H1 (cell line): ENCODE data around the gene STBD1. TPM values are rescaled to one million over a fixed set of nuclear protein-coding genes. Genes with fewer than 3 reads are reported as not detected.

Source experiments
- ASH2L ChIP-seq: fragments of 200-600, 300-600 bp; sonication (generic); IDR thresholded peaks from one replicate; pipeline ENCODE4 v1.7.1; 2017; ENCODE audit warnings: low read length
- CREB1 ChIP-seq: IDR thresholded peaks from 2 replicates; pipeline ENCODE4 v1.6.1; 2012; ENCODE audit warnings: inconsistent platforms
- HDAC2 ChIP-seq, 2 experiments: fragments of 300-600 bp in 1 of 2; sonication (generic) in 1 of 2; IDR thresholded peaks; 2 replicates each; pipeline ENCODE4 v1.6.1; 2011 to 2012; ENCODE audit warnings: low read depth in 2 of 2, low read length in 2 of 2, mild to moderate bottlenecking in 2 of 2, moderate library complexity in 2 of 2, borderline replicate concordance in 1 of 2, inconsistent platforms in 1 of 2
- KDM4A ChIP-seq: IDR thresholded peaks from one replicate; pipeline ENCODE4 v1.7.1; 2012; ENCODE audit warnings: low read depth, mild to moderate bottlenecking, moderate library complexity, low read length, inconsistent platforms; ENCODE audit not compliant: severe bottlenecking
- PHF8 ChIP-seq: fragments of 200-600 bp; sonication (generic); conservative IDR thresholded peaks from 2 replicates; pipeline ENCODE4 v1.7.1; 2012; ENCODE audit warnings: low read depth, mild to moderate bottlenecking, inconsistent platforms, low read length, moderate library complexity
- POLR2A ChIP-seq, 2 experiments: IDR thresholded peaks; 1 replicate in 1 of 2; 2 replicates in 1 of 2; pipeline ENCODE4 v1.6.1; 2011; ENCODE audit warnings: low read depth in 2 of 2, low read length in 2 of 2, mild to moderate bottlenecking in 2 of 2; ENCODE audit errors: control extremely low read depth in 1 of 2
- SP1 ChIP-seq: IDR thresholded peaks from 2 replicates; pipeline ENCODE4 v1.6.1; 2011; ENCODE audit warnings: low read depth, low read length
- TAF1 ChIP-seq: IDR thresholded peaks from 2 replicates; pipeline ENCODE4 v1.6.1; 2011; ENCODE audit warnings: mild to moderate bottlenecking, low read depth, low read length
- TBP ChIP-seq: IDR thresholded peaks from 2 replicates; pipeline ENCODE4 v1.6.1; 2011; ENCODE audit warnings: low read depth, low read length, improper control_type of control experiment
- polyA plus RNA-seq, 7 experiments: library from polyadenylated mRNA; depleted of rRNA in 3 of 7; stranded (reverse) in 5 of 7; unstranded in 2 of 7; fragments of >200 nt in 5 of 7; fragments of 200-250 nt in 2 of 7; gene quantifications; 1 replicate in 5 of 7; 2 replicates in 1 of 7; 4 replicates in 1 of 7; pipeline versions ENCODE4 v1.2.1 to v1.2.3, GENCODE V29; 2011 to 2013; ENCODE audit warnings: missing spikeins in 2 of 7, mixed read lengths in 2 of 7
- total RNA-seq: library from RNA; stranded (reverse); fragmentation: NEBNext Ultra II Directional; extraction: Animal tissue kit (Norgen Biotek cat#: 25700); gene quantifications from 2 replicates; pipeline ENCODE4 v1.2.1, GENCODE V29; 2021
- TF ChIP-seq, protein P1 (sequence below): IDR thresholded peaks from 2 replicates; pipeline ENCODE4 v1.6.1; 2012; ENCODE audit warnings: inconsistent platforms

STBD1 gene
- total and polyA plus RNA-seq, 2 of the 8 experiments (the other 6 are each of a cell fraction or from before 2014, with no cell fraction given) = 0.45 to 1.7 TPM

DNA sequence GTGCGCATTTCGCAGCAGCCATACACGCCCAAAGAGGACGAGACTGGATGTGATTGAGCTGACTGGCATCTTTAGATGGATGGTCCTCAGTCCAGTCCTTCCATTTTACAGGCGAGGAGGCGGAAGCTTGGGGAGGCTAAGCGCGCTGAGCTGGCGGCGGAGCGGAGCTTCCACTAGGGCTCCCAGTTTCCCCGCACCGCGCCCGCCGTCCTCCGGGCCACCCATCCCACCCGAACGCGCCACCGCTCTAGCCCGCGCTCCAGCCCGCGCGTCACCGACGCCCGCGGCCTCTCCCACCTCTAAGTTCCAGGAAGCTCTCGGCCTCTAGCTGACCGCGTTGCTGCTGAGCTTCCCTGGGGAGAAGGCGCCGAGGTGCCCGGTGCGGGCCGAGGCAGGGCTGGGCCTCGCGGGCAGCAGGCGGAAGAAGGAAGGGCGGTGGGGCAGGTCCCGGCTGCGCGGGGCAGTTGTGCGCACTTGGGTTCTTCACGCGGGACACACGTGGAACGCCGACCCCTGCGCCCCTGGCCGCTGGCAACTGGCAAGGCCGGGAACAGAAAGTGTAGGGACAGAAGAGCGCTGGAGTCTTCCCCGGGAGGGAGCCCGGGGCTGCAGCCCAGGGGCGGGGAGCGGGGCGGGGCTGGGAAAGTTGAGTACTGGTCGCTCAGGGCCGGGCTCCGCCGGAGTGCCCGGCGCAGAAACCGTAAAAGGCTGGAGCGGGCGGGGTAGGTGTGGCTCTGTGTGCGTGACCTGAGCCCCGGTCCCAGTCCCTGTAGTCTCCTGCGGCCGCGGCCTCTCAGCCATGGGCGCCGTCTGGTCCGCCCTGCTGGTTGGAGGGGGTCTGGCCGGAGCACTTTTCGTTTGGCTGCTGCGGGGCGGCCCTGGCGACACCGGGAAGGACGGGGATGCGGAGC is at the start of gene STBD1 (continued):
- TF ChIP-seq PHF8 (peak; percentile 51), TBP (peak; percentile 11; the same call in 1 of the 2 replicates), TAF1 (no peak), HDAC2 (IDR thresholded peaks at IDR 0.05; ENCODE audit: borderline replicate concordance in 1 of 2, low read depth in 2 of 2, low read length in 2 of 2) (0 out of 4 replicates have a peak, but pooled peaks have one; percentile 15 to 27), ASH2L (peak; percentile 92), KDM4A (peak; percentile 87), CREB1 (peak; percentile 37), POLR2A (IDR thresholded peaks at IDR 0.05; ENCODE audit: control extremely low read depth in 1 of 2, low read depth in 2 of 2, low read length in 2 of 2) (peak in 1 of 2 experiments; percentile 34; a peak in 1 of 3 replicates), SP1 (no peak)
- TF ChIP-seq, protein P1, sequence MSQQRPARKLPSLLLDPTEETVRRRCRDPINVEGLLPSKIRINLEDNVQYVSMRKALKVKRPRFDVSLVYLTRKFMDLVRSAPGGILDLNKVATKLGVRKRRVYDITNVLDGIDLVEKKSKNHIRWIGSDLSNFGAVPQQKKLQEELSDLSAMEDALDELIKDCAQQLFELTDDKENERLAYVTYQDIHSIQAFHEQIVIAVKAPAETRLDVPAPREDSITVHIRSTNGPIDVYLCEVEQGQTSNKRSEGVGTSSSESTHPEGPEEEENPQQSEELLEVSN = peak; percentile 69
